Globus pallidus (tissue), 1 donor: Measurements from ENCODE around the gene BAX.

Source experiments
- DNase-seq: peaks from one replicate; pipeline ENCODE4 v3.0.0-alpha.2; 2015; ENCODE audit warnings: low spot score

Gene BAX

DNA sequence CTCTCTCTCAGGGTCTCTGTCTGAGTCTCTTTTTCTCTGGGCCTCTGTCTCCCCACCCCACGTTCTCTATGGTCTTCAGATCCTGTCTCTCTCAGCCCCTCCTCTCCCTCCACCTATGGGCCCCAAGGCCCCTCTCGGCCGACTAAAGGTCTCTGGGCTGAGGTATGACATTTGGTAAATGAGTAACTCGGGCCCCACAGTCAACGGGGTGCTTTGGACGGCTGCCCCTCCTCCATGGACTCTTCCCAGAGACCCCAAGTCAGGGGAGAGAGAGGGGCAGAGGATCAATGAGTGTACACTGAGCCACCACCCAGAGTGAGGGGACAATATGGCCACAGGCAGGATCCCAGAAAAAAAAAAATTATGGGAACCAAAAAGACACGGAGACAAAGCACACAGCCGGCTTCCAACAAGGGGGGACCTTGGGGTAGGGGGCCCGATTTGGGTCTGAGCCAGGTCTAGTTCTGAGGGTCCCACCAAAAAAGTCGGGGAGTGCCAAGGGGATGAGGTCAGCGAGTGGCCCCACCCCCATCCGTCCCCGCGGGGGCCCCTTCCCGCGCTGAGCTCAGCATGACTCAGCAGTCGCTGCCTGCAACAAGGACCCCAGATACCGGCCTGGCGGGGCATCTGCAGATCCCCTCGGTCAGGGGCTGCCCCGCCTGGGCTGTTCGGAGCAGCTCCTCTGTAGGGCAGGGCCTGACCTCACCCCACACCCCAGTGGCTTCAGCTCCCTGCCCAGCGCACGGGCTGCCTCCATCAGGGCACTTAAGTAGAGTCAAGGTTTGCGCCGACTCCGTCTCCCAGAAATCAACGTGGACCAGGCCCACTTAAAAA, 8.9 kb downstream of the BAX start:
- peak; percentile 78 for DNase-seq

DNA sequence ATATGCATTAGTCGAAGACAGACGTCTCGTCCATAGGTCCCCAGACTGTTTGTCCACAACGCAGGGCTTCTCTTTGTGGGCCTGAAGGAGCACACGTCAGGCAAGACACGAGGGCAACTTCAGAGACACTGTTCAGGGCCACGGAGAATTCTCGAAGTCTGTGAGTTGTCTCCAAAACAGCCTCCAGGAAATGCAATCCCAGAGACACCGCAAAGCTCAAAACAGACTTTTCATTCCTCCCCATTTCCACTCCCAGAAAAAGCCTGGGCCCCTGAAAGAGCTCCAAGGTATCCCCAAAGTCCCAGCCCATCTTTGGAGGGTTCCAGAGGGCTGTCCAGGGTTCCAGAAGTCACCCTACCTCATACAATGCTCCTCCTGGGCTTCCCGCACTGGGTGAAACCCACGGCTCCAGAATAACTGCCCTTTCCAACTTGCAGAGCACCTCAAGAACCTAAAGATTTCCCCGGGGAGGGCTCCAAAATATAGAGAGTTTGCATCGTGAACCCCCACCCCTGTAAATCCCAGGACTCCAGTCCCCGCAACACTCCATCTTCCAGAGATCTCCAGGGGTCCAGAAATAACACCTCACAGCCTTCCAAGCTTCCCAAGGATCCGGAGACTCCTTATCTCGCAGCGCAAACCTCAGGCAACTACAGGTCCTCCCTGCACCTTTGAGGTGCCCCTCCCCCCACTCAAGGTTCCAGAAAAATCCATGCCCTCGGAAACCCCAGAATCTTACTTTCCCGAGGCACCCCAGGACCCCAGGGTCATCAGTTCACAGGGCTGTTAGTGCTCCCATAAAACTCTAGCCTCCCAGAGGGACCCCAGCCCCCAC, 9.7 kb downstream of the BAX start:
- peak; percentile 54 for DNase-seq

DNA sequence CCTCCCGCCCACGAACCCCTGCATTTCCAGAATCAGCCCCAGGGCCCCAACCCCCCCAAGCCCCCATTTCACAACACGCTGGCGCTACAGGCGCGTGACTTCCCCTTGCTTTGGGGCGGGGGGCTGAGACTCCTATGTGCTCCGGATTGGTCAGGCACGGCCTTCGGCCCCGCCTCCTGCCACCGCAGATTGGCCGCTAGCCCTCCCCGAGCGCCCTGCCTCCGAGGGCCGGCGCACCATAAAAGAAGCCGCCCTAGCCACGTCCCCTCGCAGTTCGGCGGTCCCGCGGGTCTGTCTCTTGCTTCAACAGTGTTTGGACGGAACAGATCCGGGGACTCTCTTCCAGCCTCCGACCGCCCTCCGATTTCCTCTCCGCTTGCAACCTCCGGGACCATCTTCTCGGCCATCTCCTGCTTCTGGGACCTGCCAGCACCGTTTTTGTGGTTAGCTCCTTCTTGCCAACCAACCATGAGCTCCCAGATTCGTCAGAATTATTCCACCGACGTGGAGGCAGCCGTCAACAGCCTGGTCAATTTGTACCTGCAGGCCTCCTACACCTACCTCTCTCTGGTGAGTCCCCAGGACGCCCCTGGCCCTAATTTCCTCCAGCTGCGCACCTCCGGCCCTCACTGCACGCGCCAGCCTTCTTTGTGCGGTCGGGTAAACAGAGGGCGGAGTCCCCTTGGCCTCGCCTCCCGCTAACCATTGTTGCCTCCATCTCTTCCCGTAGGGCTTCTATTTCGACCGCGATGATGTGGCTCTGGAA, 10.5 kb downstream of the BAX start, which contains the start of gene FTL:
FTL (plus strand) TSS at position 270 of the 766 bp plus-strand sequence; CDS start at position 469, 199 bp downstream.
- peak; percentile 98 for DNase-seq

GRCh38 chr19:48965806-48966540, 11.3 kb downstream of the BAX start:
- peak; percentile 88 for DNase-seq

- DNase-seq: no peak
Measured at GRCh38 chr19:48966541-48967345, 12.1 kb downstream of the BAX start.

DNA sequence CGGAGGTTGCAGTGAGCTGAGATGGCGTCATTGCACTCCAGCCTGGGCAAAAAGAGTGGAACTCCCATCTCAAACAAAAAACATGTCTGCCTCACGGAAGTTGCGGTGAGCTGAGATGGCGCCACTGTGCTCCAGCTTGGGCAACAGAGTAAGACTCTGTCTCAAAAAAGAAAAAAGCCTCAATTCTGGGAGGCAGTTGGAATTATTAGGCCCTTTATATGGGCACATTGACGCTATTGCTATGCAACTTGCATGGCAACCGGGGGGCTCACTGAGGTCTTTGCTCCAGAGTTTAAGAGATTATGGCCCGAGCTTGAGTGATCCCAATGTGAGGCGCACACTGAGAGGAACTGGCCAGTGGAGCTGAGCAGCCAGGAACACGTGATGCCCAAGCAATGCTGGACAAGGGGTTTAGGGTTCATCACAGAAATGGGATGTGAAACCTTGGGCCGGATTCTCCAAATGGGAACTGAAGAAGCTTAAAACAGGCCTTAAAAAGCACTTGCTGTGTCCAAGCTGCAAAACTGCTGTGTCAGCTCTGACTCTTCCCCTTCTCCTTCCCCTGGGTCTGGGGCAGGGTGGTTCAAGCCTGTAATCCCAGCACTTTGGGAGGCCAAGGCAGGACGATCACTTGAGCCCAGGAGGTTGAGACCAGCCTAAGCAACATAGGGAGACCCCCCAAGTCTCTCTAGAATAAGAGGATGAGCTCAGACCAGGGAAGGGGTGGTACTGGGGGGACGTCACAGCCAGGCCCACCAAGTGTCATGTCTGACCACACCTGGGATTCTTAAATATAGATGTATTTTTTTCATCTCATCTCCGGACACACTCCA, 12.9 kb downstream of the BAX start:
- peak; percentile 76 for DNase-seq

- DNase-seq: no peak
Measured at GRCh38 chr19:48968179-48968661, 13.5 kb downstream of the BAX start.

DNA sequence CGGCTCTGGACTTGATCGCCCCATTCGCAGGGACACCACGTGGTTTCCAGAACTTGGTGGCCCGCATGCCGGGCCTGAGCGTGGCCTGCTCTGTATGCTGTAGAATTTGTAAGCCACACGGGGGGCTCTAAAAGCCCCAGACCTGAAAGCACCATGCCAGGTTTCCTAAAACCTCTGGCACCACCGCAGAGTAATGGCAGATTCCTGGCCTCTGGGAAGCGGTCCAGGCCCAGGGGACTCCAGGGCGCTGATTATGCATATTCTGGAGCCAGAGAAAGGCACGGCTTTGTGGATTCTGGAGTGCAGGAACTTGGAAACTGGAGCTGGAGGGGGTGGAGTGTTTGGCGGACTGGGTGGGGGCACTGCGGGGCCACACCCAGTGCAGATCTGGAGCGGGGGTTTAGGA, 14.1 kb downstream of the BAX start:
- no peak for DNase-seq

GRCh38 chr19:48969276-48970138, 14.8 kb downstream of the BAX start:
- DNase-seq: no peak

DNA sequence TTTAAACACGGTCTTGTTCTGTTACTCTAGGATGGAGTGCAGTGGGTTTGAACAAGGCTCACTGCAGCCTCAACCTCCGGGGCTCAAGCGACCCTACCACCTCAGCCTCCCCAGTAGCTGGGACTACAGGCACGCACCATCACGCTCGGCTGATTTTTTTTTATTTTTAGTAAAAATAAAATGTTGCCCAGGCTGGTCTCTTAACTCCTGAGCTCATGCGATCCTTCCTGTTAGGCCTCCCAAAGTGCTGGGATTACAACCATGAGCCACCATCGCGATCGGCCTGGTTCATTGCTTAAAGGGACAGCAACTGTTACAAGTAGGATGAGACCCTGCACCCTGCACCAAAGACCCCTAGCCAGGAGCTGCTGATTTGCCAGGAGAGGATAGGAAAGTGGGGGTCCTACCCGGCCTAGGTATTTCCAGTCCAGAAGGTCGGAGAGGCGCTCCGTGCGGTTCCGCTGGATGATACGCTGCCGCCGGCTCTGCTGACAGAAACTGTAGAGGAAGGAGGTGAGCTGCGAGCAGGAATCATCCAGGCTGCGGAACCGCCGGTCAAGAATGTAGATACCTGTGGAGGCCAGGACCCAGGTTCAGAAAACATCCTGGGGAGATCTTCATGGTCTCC, 15.6 kb downstream of the BAX start:
- DNase-seq: no peak

DNA sequence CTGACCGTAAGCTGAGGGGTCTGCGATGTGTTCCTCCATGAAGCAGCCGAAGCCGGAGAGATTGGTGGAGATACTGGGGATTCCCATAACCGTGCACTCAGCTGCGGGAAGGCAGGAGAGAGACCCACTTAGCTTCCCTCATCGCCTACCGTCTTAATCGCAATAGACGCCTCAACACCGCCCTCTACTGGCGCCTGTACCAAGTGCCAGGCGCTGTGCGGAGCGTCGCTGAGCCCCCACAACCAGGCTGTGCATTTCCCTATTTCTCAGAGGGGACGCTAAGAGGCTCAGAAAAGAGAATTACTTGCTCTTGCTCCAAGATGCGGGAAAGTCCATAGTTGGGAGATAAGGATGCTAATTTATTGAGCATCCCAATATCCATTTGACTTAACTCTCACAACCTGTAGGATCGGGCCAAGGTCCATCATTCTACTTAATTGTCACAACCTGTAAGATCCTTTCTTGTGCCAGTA, 16.3 kb downstream of the BAX start:
- DNase-seq: peak; percentile 68

- DNase-seq: no peak
Measured at GRCh38 chr19:48975947-48976847, 21.5 kb downstream of the BAX start.

DNA sequence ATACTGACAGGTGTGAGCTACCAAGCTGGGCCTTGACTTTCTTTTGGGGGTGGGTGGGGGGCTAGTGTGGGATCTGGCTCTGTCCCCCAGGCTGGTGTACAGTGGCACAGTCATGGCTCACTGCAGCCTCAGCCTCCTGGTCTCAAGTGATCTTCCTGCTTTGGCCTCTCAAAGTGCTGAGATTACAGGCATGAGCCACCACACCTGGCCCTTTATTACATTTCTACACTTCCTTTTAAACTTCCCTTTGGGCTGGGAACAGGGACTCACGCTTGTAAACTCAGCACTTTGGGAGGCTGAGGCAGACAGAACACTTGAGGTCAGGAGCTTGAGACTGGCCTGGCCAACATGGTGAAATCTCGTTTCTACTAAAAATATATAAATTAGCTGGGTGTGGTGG, 22.4 kb downstream of the BAX start:
- DNase-seq: no peak

- no peak for DNase-seq
Measured at GRCh38 chr19:48982280-48982679, 27.6 kb downstream of the BAX start.

GRCh38 chr19:48985711-48986110, 31.0 kb downstream of the BAX start:
- no peak for DNase-seq

DNA sequence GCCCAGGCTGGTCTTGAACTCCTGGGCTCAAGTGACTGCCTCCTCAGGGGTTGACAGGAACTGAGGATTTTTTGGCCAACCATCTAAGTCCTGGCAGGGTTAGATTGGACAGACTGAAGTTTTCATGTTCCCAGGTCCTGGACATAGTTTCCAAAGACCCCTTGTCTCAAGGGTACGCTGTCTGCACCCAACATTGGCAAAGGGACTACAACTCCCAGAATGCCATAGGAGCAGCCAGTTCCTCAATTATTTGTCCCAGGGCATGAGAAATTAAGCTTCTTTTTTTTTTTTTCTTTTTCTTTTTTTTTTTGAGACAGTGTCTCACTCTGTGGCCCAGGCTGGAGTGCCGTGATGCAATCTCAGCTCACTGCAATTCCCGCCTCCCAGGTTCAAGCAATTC, 31.5 kb downstream of the BAX start:
- DNase-seq: no peak

GRCh38 chr19:48987323-48987722, 32.6 kb downstream of the BAX start:
- no peak for DNase-seq
